ENCODE data around the gene TMEM253.

TMEM253 gene

DNA sequence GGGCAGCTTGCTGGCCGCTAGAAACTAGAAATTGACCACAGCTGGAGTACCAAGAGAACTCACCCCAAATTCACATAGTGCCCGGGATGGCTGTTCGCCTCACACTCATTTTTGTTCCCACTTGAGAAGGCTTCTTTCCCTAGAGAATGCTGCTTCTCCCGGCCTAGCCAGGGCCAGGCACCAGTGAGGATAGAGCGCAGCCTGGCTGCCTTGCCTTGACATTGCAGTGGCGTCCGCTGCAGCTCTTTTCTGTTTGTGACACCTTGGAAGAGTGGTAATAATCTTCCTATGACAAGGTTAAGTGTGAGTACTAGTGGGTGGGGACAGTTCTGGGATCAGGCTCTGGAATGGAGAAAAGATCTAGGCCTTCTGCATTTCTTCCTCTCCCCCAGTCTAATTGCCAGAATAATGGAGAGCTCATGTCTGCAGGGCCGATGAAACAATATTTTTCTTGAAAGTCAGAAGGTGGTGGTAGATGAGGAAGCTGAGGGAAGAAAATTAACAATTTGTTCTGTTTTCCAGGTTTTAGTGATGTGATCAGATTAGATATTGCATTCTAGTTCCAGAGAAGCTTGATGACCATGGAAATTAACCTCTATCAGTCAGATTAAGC lies 3.7 kb downstream of the TMEM253 start:
- no peaks in the 10 kb centered on the region for H3K27me3 Mint-ChIP-seq
- peak overlapping the region; percentile 84 for H3K4me3 Mint-ChIP-seq
- H3K27ac Mint-ChIP-seq: peak overlapping the region; percentile 53
- peaks cover 20% of the 10 kb centered on the region for H3K4me1 Mint-ChIP-seq
- H3K9me3 Mint-ChIP-seq: no peaks in the 10 kb centered on the region
- H3K36me3 Mint-ChIP-seq: no peaks in the 10 kb centered on the region

GRCh38 chr14:21105095-21105494 lies 4.2 kb downstream of the TMEM253 start:
- no peaks in the 10 kb centered on the region for H3K27me3 Mint-ChIP-seq
- H3K4me1 Mint-ChIP-seq: peaks cover 20% of the 10 kb centered on the region
- H3K4me3 Mint-ChIP-seq: no peak overlapping the region
- H3K36me3 Mint-ChIP-seq: no peaks in the 10 kb centered on the region
- no peaks in the 10 kb centered on the region for H3K9me3 Mint-ChIP-seq
- no peak overlapping the region for H3K27ac Mint-ChIP-seq

DNA sequence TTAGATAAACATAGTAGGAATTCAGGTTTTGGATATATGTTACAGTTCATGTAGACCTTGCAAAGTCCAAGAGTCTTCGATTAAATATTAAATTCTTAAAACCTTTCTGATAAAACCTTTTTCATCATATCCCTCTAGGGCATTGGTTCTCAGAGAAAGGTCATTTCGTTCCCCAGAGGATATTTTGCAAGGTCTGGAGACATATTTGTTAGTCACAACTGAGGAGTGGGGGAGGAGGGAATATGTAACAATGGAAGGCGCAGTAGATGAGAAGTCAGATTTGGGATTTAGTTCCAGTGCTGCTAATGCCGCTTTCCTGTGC lies 5.3 kb downstream of the TMEM253 start:
- H3K36me3 Mint-ChIP-seq: no peaks in the 10 kb centered on the region
- no peaks in the 10 kb centered on the region for H3K9me3 Mint-ChIP-seq
- peaks cover 20% of the 10 kb centered on the region for H3K4me1 Mint-ChIP-seq
- no peak overlapping the region for H3K4me3 Mint-ChIP-seq
- no peak overlapping the region for H3K27ac Mint-ChIP-seq
- no peaks in the 10 kb centered on the region for H3K27me3 Mint-ChIP-seq

GRCh38 chr14:21106498-21107282 lies 5.8 kb downstream of the TMEM253 start:
- Mint-ChIP-seq H3K9me3 (no peaks in the 10 kb centered on the region), H3K27me3 (no peaks in the 10 kb centered on the region), H3K4me1 (peaks cover 20% of the 10 kb centered on the region), H3K36me3 (no peaks in the 10 kb centered on the region), H3K27ac (no peak overlapping the region), H3K4me3 (peak overlapping the region; percentile 38)

GRCh38 chr14:21107283-21107800 lies 6.5 kb downstream of the TMEM253 start:
- Mint-ChIP-seq H3K27me3 (no peaks in the 10 kb centered on the region), H3K4me1 (peaks cover 20% of the 10 kb centered on the region), H3K36me3 (no peaks in the 10 kb centered on the region), H3K4me3 (no peak overlapping the region), H3K27ac (no peak overlapping the region), H3K9me3 (no peaks in the 10 kb centered on the region)

DNA sequence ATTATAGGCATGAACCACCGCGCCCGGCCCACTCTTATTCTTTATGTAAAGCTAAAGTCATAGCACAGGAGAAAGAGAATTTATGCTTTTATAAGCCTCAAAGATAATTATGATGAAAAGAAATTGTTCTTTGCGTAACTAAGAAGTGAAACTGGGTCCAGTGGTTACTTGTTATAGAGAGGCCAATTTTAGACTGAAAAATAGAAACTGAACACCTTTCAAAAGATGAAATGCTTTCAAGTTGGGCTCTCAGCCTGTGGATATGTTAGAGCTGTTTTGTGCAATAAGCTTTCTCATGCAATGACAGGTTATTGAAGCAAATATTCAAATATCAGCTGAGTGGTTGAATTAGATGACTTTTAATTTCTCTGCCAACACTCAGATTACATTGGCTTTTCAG lies 7.9 kb downstream of the TMEM253 start:
- Mint-ChIP-seq H3K4me3 (no peak overlapping the region), H3K4me1 (peaks cover 11% of the 10 kb centered on the region), H3K27me3 (no peaks in the 10 kb centered on the region), H3K36me3 (no peaks in the 10 kb centered on the region), H3K27ac (no peak overlapping the region), H3K9me3 (no peaks in the 10 kb centered on the region)

GRCh38 chr14:21109377-21110138 lies 8.7 kb downstream of the TMEM253 start:
- Mint-ChIP-seq H3K27ac (no peak overlapping the region), H3K4me3 (no peak overlapping the region), H3K27me3 (no peaks in the 10 kb centered on the region), H3K36me3 (no peaks in the 10 kb centered on the region), H3K9me3 (no peaks in the 10 kb centered on the region), H3K4me1 (peaks cover 9% of the 10 kb centered on the region)

- H3K36me3 Mint-ChIP-seq: no peaks in the 10 kb centered on the region
Measured at GRCh38 chr14:21112255-21112654, 11.4 kb downstream of the TMEM253 start.

DNA sequence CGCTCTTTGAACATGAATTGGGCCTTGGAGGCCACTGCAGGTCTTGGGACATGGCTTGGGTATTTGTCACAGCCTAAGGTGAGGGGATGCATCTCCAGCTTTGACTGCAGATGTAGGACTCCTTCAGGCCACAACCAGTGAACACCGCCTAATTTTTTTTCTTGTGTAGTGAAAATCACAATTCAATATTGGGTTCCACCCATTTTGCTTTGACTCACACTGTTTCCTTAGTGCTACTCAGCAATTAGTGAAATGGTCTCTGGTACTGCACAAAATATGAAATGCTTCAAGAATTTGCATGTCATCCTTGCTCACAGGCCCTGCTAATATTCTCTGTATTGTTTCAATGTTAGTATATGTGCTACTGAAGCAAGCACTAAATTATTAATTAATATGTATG lies 12.5 kb downstream of the TMEM253 start:
- H3K27ac Mint-ChIP-seq: no peak overlapping the region
- H3K9me3 Mint-ChIP-seq: no peaks in the 10 kb centered on the region
- no peaks in the 10 kb centered on the region for H3K36me3 Mint-ChIP-seq
- H3K4me1 Mint-ChIP-seq: no peaks in the 10 kb centered on the region
- H3K27me3 Mint-ChIP-seq: no peaks in the 10 kb centered on the region
- H3K4me3 Mint-ChIP-seq: no peak overlapping the region

More at GRCh38 chr14:21112255-21112654, 11.4 kb downstream of the TMEM253 start:
- Mint-ChIP-seq H3K27me3 (no peaks in the 10 kb centered on the region), H3K4me3 (no peak overlapping the region), H3K9me3 (no peaks in the 10 kb centered on the region), H3K4me1 (no peaks in the 10 kb centered on the region), H3K27ac (no peak overlapping the region)

- H3K27ac Mint-ChIP-seq: no peak overlapping the region
Measured at GRCh38 chr14:21118933-21119332, 18.1 kb downstream of the TMEM253 start.

DNA sequence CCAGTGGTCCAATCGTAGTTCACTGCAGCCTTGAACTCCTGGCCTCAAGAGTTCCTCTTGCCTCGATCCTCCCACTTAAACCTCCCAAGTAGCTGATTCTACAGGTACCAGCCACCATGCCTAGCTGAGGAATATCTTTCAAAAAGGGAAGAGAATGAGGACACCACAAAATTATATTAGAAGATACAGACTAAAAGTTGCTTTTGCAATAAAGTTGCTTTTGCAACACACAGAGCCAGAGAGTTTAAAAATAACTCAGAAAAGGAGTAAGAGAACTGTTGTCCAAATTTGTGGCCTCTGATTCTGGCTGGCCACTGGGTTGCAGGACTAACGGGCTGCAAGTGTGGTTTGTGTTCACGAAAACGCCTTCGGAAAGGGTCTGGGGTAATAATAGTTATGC lies 19.8 kb downstream of the TMEM253 start:
- Mint-ChIP-seq H3K9me3 (no peaks in the 10 kb centered on the region), H3K27ac (no peak overlapping the region), H3K27me3 (peaks cover 2% of the 10 kb centered on the region), H3K4me1 (no peaks in the 10 kb centered on the region), H3K36me3 (no peaks in the 10 kb centered on the region), H3K4me3 (no peak overlapping the region)

More at GRCh38 chr14:21118933-21119332, 18.1 kb downstream of the TMEM253 start:
- H3K9me3 Mint-ChIP-seq: no peaks in the 10 kb centered on the region
- no peaks in the 10 kb centered on the region for H3K4me1 Mint-ChIP-seq
- H3K4me3 Mint-ChIP-seq: no peak overlapping the region
- H3K27me3 Mint-ChIP-seq: peaks cover 2% of the 10 kb centered on the region
- no peaks in the 10 kb centered on the region for H3K36me3 Mint-ChIP-seq

- no peaks in the 10 kb centered on the region for H3K9me3 Mint-ChIP-seq
- no peak overlapping the region for H3K27ac Mint-ChIP-seq
- H3K36me3 Mint-ChIP-seq: no peaks in the 10 kb centered on the region
- no peaks in the 10 kb centered on the region for H3K4me1 Mint-ChIP-seq
- peaks cover 2% of the 10 kb centered on the region for H3K27me3 Mint-ChIP-seq
- H3K4me3 Mint-ChIP-seq: no peak overlapping the region
Measured at GRCh38 chr14:21121122-21121521, 20.3 kb downstream of the TMEM253 start.

DNA sequence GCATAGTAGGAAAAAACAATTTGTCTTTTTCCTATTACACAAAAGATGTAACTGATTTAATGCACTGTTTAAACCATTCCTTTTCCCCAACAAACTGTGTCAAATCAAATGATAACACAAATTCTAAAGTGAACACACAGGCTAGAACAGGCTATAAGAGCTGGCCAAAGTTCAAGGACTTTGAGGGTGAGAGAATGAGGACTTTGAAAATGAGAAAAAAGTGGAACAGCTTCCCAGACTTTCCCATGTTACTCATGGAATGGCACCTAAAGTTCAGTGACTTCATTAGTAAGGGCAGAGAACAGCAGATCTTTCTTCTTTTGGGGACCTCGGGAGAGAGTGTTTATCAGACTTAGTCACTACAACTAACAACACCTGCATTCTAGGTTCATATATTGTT lies 22.6 kb downstream of the TMEM253 start:
- H3K4me1 Mint-ChIP-seq: no peaks in the 10 kb centered on the region
- H3K27ac Mint-ChIP-seq: no peak overlapping the region
- no peaks in the 10 kb centered on the region for H3K9me3 Mint-ChIP-seq
- H3K4me3 Mint-ChIP-seq: no peak overlapping the region
- H3K36me3 Mint-ChIP-seq: no peaks in the 10 kb centered on the region
- peaks cover 2% of the 10 kb centered on the region for H3K27me3 Mint-ChIP-seq

GRCh38 chr14:21133901-21134300 lies 33.0 kb downstream of the TMEM253 start:
- H3K4me1 Mint-ChIP-seq: no peaks in the 10 kb centered on the region
- H3K36me3 Mint-ChIP-seq: no peaks in the 10 kb centered on the region
- no peak overlapping the region for H3K4me3 Mint-ChIP-seq
- H3K27me3 Mint-ChIP-seq: no peaks in the 10 kb centered on the region
- H3K27ac Mint-ChIP-seq: no peak overlapping the region
- no peaks in the 10 kb centered on the region for H3K9me3 Mint-ChIP-seq

DNA sequence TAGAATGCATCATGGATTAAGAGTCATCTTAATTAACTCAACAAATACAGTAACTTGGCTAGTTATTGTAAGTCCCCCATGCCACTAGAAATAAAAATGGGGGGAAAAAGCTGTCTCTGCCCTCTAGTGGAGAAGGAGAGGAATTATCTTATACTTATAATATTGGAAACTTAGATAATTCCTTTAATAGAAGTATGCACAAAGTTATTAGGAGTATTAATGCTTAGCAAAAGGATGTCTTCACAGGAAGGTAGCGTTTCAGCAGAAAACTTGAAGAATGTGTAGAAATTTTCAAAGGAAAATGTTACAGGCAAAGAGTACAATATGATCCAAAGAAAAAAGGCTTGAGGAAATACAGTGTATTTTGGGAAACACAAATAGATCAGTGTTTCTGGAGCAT lies 35.2 kb downstream of the TMEM253 start:
- Mint-ChIP-seq H3K4me3 (no peak overlapping the region), H3K4me1 (no peaks in the 10 kb centered on the region), H3K27ac (no peak overlapping the region), H3K27me3 (no peaks in the 10 kb centered on the region), H3K36me3 (no peaks in the 10 kb centered on the region), H3K9me3 (no peaks in the 10 kb centered on the region)

DNA sequence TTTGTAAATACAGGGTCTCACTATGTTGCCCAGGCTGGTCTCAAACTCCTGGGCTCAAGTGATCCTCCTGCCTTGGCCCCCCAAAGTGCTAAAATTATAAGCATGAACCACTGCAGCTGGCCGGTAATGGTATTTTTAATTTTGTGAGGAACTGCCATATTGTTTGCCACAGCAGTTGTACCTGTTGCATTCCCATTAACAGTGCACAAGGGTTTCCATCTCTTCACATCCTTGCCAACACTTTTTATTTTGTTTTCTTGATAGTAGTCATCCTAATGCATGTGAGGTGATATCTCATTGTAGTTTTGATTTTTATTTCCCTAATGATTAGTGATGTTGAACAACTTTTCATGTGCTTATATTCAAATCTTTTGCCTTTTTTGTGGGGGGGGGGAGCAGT lies 41.5 kb downstream of the TMEM253 start:
- Mint-ChIP-seq H3K9me3 (peaks cover 12% of the 10 kb centered on the region), H3K27me3 (peaks cover 7% of the 10 kb centered on the region), H3K27ac (no peak overlapping the region), H3K4me1 (no peaks in the 10 kb centered on the region), H3K36me3 (no peaks in the 10 kb centered on the region), H3K4me3 (no peak overlapping the region)
